ENCODE measurements around the gene LRRC3C. TPM values are rescaled to one million over a fixed set of nuclear protein-coding genes. Genes with fewer than 3 reads are reported as not detected.

Gene LRRC3C
- polyA plus RNA-seq, 3 donors = not detected

DNA sequence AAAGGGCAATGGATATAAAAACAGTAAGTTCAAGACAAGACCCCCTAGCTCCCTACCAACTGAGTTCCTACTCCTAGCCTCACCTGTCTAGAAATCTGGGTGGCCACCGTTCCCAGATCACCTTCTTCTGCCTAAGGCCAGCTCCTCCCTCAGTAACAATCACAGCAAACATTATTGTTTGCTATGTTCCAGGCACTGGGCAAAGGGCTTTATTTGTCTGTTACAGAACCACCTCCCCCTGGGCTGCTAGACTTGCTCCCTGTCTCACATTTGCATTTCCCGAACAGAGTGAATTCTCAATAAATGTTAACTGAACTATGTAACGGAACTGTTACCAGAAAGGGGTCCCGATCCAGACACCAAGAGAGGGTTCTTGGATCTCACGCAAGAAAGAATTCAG is 6.8 kb downstream of the LRRC3C start:
- Mint-ChIP-seq H3K36me3 (no peaks in the 10 kb centered on the region), H3K27me3 (ENCODE audit: low read depth in 3 of 3) (peaks cover 0 to 1% (median 0%) of the 10 kb centered on the region in 3 donors), H3K4me3 (no peak overlapping the region), H3K9me3 (peaks cover 0 to 2% (median 0%) of the 10 kb centered on the region in 7 donors), H3K4me1 (peaks cover 4% of the 10 kb centered on the region), H3K27ac (no peak overlapping the region)
- WGBS (ENCODE audit: insufficient coverage) = 97% methylated on average over 4 of the region's 5 CpGs
- TF ChIP-seq, protein P1, sequence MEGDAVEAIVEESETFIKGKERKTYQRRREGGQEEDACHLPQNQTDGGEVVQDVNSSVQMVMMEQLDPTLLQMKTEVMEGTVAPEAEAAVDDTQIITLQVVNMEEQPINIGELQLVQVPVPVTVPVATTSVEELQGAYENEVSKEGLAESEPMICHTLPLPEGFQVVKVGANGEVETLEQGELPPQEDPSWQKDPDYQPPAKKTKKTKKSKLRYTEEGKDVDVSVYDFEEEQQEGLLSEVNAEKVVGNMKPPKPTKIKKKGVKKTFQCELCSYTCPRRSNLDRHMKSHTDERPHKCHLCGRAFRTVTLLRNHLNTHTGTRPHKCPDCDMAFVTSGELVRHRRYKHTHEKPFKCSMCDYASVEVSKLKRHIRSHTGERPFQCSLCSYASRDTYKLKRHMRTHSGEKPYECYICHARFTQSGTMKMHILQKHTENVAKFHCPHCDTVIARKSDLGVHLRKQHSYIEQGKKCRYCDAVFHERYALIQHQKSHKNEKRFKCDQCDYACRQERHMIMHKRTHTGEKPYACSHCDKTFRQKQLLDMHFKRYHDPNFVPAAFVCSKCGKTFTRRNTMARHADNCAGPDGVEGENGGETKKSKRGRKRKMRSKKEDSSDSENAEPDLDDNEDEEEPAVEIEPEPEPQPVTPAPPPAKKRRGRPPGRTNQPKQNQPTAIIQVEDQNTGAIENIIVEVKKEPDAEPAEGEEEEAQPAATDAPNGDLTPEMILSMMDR (IDR thresholded peaks at IDR 0.05) = no peak
- Histone ChIP-seq H4K20me1 (ENCODE audit: insufficient read depth, low read length) (no peaks in the 10 kb centered on the region), H3K4me1 (ENCODE audit: control insufficient read depth in 1 of 2, insufficient read depth in 2 of 2, low read length in 2 of 2) (peaks cover 0 to 5% of the 10 kb centered on the region in 2 donors), H3K9me3 (replicated peaks in 1 of 2; ENCODE audit: control insufficient read depth in 1 of 2, insufficient read depth in 1 of 2, low read length in 2 of 2) (no peaks in the 10 kb centered on the region), H3K79me2 (ENCODE audit: insufficient read depth, low read length) (no peaks in the 10 kb centered on the region), H3K9ac (ENCODE audit: insufficient read depth, low read length, poor library complexity, severe bottlenecking) (no peak overlapping the region), H3K36me3 (replicated peaks in 1 of 2; ENCODE audit: control insufficient read depth in 1 of 2, insufficient read depth in 2 of 2, low read length in 2 of 2) (no peaks in the 10 kb centered on the region), H3K4me2 (replicated peaks; ENCODE audit: extremely low read depth, low read length, poor library complexity, severe bottlenecking) (no peak overlapping the region), H3K27me3 (ENCODE audit: control insufficient read depth in 2 of 2, insufficient read depth in 2 of 2, low read length in 2 of 2) (no peaks in the 10 kb centered on the region), H2AFZ (ENCODE audit: insufficient read depth, low read depth, low read length, poor library complexity, severe bottlenecking) (no peak overlapping the region), H3K27ac (ENCODE audit: low read depth in 1 of 2, low read length in 2 of 2) (no peak overlapping the region), H3K4me3 (replicated peaks in 1 of 3; ENCODE audit: low read depth in 2 of 3, low read length in 3 of 3) (no peak overlapping the region)
- no peak for DNase-seq
- intact Hi-C loops (cut with micrococcal nuclease) = no loop called here

DNA sequence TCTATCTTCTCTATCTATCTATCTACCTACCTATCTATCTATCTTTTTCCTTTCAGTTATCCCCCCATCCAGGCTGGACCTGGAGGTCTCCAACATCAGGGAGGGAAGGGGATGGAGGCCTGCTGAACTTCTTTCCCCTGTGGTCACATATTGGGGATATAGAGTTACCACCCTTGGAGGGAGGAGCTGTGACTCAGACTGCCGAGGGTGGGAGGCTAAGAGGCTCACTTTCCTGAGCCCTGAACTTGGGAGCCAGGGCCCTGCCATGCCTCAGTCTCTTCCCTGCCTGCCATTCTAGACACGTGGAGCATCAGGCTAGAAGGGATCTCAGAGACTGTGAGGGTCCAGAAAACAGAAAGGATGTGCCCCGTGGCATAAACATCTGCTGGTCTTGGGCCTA is 8.4 kb downstream of the LRRC3C start:
- no peak overlapping the region for H3K27ac Mint-ChIP-seq
- no peaks in the 10 kb centered on the region for H3K9me3 ChIP-seq (replicated peaks in 1 of 2; ENCODE audit: control insufficient read depth in 1 of 2, insufficient read depth in 1 of 2, low read length in 2 of 2)
- H3K4me1 ChIP-seq (ENCODE audit: control insufficient read depth in 1 of 2, insufficient read depth in 2 of 2, low read length in 2 of 2) = no peaks in the 10 kb centered on the region
- H3K27me3 Mint-ChIP-seq (ENCODE audit: low read depth in 3 of 3) = peaks cover 0 to 4% (median 0%) of the 10 kb centered on the region in 3 donors
- no peak overlapping the region for H3K4me3 ChIP-seq (replicated peaks in 1 of 3; ENCODE audit: low read depth in 2 of 3, low read length in 3 of 3)
- peaks cover 2% of the 10 kb centered on the region for H3K4me1 Mint-ChIP-seq
- H3K79me2 ChIP-seq (ENCODE audit: insufficient read depth, low read length) = no peaks in the 10 kb centered on the region
- 96% methylated on average over 2 of the region's 3 CpGs for WGBS (ENCODE audit: insufficient coverage)
- no peaks in the 10 kb centered on the region for H4K20me1 ChIP-seq (ENCODE audit: insufficient read depth, low read length)
- DNase-seq = no peak
- no peaks in the 10 kb centered on the region for H3K36me3 Mint-ChIP-seq
- H3K9me3 Mint-ChIP-seq = no peaks in the 10 kb centered on the region
- TF ChIP-seq, protein P1 (IDR thresholded peaks at IDR 0.05) = no peak
- H3K27ac ChIP-seq (ENCODE audit: low read depth in 1 of 2, low read length in 2 of 2) = no peak overlapping the region
- H3K4me3 Mint-ChIP-seq = no peak overlapping the region
- intact Hi-C loops (cut with micrococcal nuclease) = no loop called here
- no peaks in the 10 kb centered on the region for H3K36me3 ChIP-seq (replicated peaks in 1 of 2; ENCODE audit: control insufficient read depth in 1 of 2, insufficient read depth in 2 of 2, low read length in 2 of 2)
- no peaks in the 10 kb centered on the region for H3K27me3 ChIP-seq (ENCODE audit: control insufficient read depth in 2 of 2, insufficient read depth in 2 of 2, low read length in 2 of 2)
- no peak overlapping the region for H2AFZ ChIP-seq (ENCODE audit: insufficient read depth, low read depth, low read length, poor library complexity, severe bottlenecking)
- H3K4me2 ChIP-seq (replicated peaks; ENCODE audit: extremely low read depth, low read length, poor library complexity, severe bottlenecking) = no peak overlapping the region
- no peak overlapping the region for H3K9ac ChIP-seq (ENCODE audit: insufficient read depth, low read length, poor library complexity, severe bottlenecking)
